Transverse colon (tissue), 4 donors: ENCODE data around the gene NTF3.

Experiments used
- EP300 ChIP-seq: sonication (generic); formaldehyde crosslinking; IDR thresholded peaks from one replicate; pipeline ENCODE4 v1.6.1; 2017; ENCODE audit warnings: antibody characterized with exemption, low read depth
- POLR2AphosphoS5 ChIP-seq, 3 donors: sonication (generic); formaldehyde crosslinking; IDR thresholded peaks; one replicate each; pipeline ENCODE4 v1.6.1; 2016; ENCODE audit warnings: antibody characterized with exemption in 3 of 3
- TF ChIP-seq, protein P1 (sequence below), 5 experiments: fragments of 200-600 bp in 3 of 5; fragments of 450-650 bp in 2 of 5; sonication (generic) in 3 of 5; IDR thresholded peaks; 1 replicate in 2 of 5; 2 replicates in 3 of 5; pipeline ENCODE4 v1.5.1; 2016 to 2017; ENCODE audit warnings: antibody characterized with exemption in 5 of 5, inconsistent platforms in 3 of 5, mild to moderate bottlenecking in 2 of 5, moderate library complexity in 1 of 5

DNA sequence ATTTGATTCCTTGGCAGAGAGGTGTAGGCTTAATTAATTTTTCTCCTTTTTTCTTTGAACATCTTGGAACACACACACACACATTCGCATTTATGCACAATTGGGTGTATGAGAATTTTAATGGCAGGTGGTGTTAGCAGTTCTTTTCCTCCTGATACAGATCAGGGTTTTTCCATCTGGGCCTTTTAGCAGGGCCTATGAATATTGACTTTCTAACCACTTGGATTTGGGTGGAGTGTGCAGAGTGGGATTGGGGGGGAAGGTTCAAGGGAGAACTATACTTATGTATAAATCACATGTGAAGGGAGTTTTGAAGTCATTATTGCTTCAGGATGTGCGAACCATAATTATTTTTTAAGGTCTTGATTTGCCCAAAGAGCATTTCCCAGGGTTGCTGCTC, 28.9 kb downstream of the NTF3 start:
- TF ChIP-seq, protein P1, sequence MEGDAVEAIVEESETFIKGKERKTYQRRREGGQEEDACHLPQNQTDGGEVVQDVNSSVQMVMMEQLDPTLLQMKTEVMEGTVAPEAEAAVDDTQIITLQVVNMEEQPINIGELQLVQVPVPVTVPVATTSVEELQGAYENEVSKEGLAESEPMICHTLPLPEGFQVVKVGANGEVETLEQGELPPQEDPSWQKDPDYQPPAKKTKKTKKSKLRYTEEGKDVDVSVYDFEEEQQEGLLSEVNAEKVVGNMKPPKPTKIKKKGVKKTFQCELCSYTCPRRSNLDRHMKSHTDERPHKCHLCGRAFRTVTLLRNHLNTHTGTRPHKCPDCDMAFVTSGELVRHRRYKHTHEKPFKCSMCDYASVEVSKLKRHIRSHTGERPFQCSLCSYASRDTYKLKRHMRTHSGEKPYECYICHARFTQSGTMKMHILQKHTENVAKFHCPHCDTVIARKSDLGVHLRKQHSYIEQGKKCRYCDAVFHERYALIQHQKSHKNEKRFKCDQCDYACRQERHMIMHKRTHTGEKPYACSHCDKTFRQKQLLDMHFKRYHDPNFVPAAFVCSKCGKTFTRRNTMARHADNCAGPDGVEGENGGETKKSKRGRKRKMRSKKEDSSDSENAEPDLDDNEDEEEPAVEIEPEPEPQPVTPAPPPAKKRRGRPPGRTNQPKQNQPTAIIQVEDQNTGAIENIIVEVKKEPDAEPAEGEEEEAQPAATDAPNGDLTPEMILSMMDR (IDR thresholded peaks at IDR 0.05) = no peak
- no peak for TF ChIP-seq EP300
- no peak for TF ChIP-seq POLR2AphosphoS5 (IDR thresholded peaks at IDR 0.05)
